Urinary bladder (tissue), 4 donors: ENCODE data around the gene CLDN24. TPM values are rescaled to one million over a fixed set of nuclear protein-coding genes. Genes with fewer than 3 reads are reported as not detected.

ENCODE experiments used
- DNase-seq: peaks from one replicate; pipeline ENCODE4 v3.0.0-alpha.2; 2015; ENCODE audit errors: extremely low spot score
- H3K27ac ChIP-seq: one replicate; pipeline ENCODE4 v1.5.1; 2013; ENCODE audit warnings: low read depth, mild to moderate bottlenecking, moderate library complexity
- H3K36me3 ChIP-seq: one replicate; pipeline ENCODE4 v1.6.1; 2013; ENCODE audit warnings: mild to moderate bottlenecking, moderate library complexity; ENCODE audit not compliant: insufficient read depth
- H3K4me1 ChIP-seq: one replicate; pipeline ENCODE4 v1.6.1; 2013; ENCODE audit warnings: mild to moderate bottlenecking, moderate library complexity; ENCODE audit not compliant: insufficient read depth
- H3K4me3 ChIP-seq: one replicate; pipeline ENCODE4 v1.5.1; 2013; ENCODE audit warnings: low read depth, low read length
- WGBS: extraction: QIAGEN DNeasy Blood & Tissue Kit; methylation state at CpG from one replicate; pipeline ENCODE4 v1.1.7; 2013; 5-methylcytosine and 5-hydroxymethylcytosine counted together
- polyA plus RNA-seq: library from polyadenylated mRNA; stranded (reverse); fragments of 200-250 nt; gene quantifications from one replicate; pipeline ENCODE4 v1.2.3, GENCODE V29; 2013
- total RNA-seq: library from RNA; depleted of rRNA; stranded (reverse); fragments of >200 nt; gene quantifications from one replicate; pipeline ENCODE4 v1.2.3, GENCODE V29; 2014
- donor health status: healthy with polysubstance abuse.
- donor health status: healthy.

Gene CLDN24
- total and polyA plus RNA-seq, 2 donors, result not detected

GRCh38 chr4:183323295-183323694 lies 1.1 kb upstream of the CLDN24 start:
- WGBS, result 93% methylated on average over 6 of the region's 6 CpGs
- H3K36me3 ChIP-seq, result peaks cover 3% of the 10 kb centered on the region
- DNase-seq, result no peak

DNA sequence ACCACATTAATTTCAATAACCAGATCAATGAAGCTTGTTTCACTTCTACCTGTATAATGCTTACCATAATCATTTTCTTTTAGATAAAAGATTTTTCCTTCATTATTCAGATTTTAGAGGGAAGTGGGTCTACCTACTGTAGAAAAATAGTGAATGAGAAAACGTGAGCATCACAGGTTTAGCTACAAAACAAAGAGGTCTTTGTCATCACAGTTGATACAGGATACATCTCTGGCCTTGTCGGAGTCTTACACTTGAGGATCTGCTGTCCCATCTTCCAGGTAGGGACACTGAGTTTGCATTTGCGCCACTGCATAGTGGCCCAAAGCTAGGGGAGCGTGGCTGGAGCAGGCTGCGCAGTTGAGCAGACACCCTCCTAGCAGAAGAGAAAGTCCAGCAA lies 710 bp downstream of the CLDN24 start:
- H3K4me3 ChIP-seq, result no peak overlapping the region
- no peaks in the 10 kb centered on the region for H3K4me1 ChIP-seq
- DNase-seq, result no peak
- no peak overlapping the region for H3K27ac ChIP-seq
- 93% methylated on average over 5 of the region's 5 CpGs for WGBS
- peaks cover 3% of the 10 kb centered on the region for H3K36me3 ChIP-seq

More at GRCh38 chr4:183323295-183323694, 1.1 kb upstream of the CLDN24 start:
- Histone ChIP-seq H3K4me1 (no peaks in the 10 kb centered on the region), H3K4me3 (no peak overlapping the region), H3K27ac (no peak overlapping the region)

- 75% methylated on average over 2 of the region's 2 CpGs for WGBS
- Histone ChIP-seq H3K4me1 (no peaks in the 10 kb centered on the region), H3K36me3 (peaks cover 3% of the 10 kb centered on the region), H3K27ac (no peak overlapping the region), H3K4me3 (no peak overlapping the region)
- DNase-seq, result no peak
Measured at GRCh38 chr4:183321079-183321478, 1.1 kb downstream of the CLDN24 start.

- Histone ChIP-seq H3K27ac (no peak within 1 kb of the TSS), H3K4me1 (no peaks in the 10 kb centered on the region), H3K36me3 (peaks cover 3% of the 10 kb centered on the region), H3K4me3 (no peak within 1 kb of the TSS)
- DNase-seq, result no peak
- WGBS, result 73% methylated on average over 6 of the region's 6 CpGs
Measured at GRCh38 chr4:183320211-183321059, 1.8 kb downstream of the CLDN24 start, which contains the start of gene CLDN22. Gene CLDN22 (minus strand): TSS chr4:183320276. CDS start chr4:183320218, 58 bp downstream.

- 83% methylated on average over 10 of the region's 10 CpGs for WGBS
- Histone ChIP-seq H3K4me3 (no peak overlapping the region), H3K27ac (no peak overlapping the region), H3K36me3 (peaks cover 3% of the 10 kb centered on the region), H3K4me1 (no peaks in the 10 kb centered on the region)
- DNase-seq, result no peak
Measured at GRCh38 chr4:183318656-183319055, 3.6 kb downstream of the CLDN24 start.

DNA sequence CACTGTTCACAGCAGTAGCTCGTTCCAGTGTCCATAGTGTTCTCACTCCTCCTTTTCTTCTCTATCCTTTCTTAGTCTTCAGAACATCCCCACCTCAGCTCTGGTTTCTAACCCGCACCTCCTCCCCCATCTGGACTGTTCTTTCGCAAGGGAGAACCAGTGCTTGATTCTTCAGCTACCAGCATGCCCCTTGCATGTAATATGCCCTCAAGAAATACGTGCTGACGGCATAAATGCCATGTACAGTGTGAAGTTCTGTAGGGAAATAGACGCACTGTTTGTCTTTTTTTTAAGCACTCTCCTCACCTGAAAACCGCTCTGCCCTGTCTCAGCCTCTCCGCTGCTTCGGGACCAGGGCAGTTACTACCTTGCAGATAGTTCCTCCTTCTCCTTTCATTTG lies 7.4 kb downstream of the CLDN24 start:
- DNase-seq, result no peak
- H3K27ac ChIP-seq, result no peak overlapping the region
- H3K4me1 ChIP-seq, result no peaks in the 10 kb centered on the region
- peaks cover 3% of the 10 kb centered on the region for H3K36me3 ChIP-seq
- no peak overlapping the region for H3K4me3 ChIP-seq
- WGBS, result 90% methylated on average over 9 of the region's 9 CpGs

GRCh38 chr4:183314336-183314735 lies 7.9 kb downstream of the CLDN24 start:
- no peak for DNase-seq
- Histone ChIP-seq H3K4me3 (no peak overlapping the region), H3K36me3 (peaks cover 3% of the 10 kb centered on the region), H3K27ac (no peak overlapping the region), H3K4me1 (no peaks in the 10 kb centered on the region)
- WGBS, result 95% methylated on average over 15 of the region's 15 CpGs

DNA sequence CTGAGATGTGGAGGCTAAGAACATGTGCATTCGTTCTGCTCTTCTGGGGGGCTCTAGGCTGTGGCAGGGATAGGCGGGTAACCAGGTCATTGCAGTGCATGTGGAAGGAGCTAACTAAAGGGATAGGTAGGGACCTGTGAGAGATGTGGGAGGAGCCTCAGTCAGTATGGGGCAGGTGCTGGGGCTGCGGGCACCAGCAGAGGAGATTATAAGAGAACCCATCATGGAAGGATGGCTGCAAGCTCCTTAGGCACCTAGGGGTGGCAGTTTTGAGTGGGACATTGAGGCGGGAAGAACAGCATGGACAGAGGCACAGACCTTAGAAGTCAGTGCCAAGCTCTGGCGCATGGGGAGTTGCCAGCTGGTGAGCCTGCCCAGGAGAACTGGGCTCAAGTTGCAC lies 9.4 kb downstream of the CLDN24 start:
- WGBS, result 97% methylated on average over 5 of the region's 5 CpGs
- no peak overlapping the region for H3K27ac ChIP-seq
- no peak for DNase-seq
- no peak overlapping the region for H3K4me3 ChIP-seq
- H3K36me3 ChIP-seq, result no peaks in the 10 kb centered on the region
- H3K4me1 ChIP-seq, result no peaks in the 10 kb centered on the region

DNA sequence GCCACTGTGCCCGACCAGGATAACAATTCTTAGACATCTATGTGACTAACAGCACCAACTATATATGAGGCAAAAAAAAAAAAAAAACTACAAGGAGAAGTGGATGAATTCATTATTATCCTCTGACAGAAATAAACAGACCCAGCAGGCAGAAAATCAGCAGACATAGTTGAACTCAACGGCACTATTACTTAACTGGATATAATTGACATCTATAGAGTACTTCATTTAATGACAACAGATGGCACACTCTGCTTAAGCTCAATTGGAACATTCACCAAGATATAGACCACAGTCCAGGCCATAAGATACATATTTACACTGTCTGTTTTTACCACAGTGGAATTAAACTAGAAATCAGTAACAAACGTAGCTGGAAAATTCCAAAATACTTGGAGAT lies 15.4 kb downstream of the CLDN24 start:
- DNase-seq, result no peak
- no peaks in the 10 kb centered on the region for H3K36me3 ChIP-seq
- no peaks in the 10 kb centered on the region for H3K4me1 ChIP-seq
- H3K4me3 ChIP-seq, result no peak overlapping the region
- WGBS, result 87% methylated on average over 3 of the region's 3 CpGs
- no peak overlapping the region for H3K27ac ChIP-seq

GRCh38 chr4:183304538-183304937 lies 17.7 kb downstream of the CLDN24 start:
- no peak for DNase-seq
- WGBS, result 96% methylated on average over 2 of the region's 2 CpGs
- H3K4me3 ChIP-seq, result no peak overlapping the region
- H3K4me1 ChIP-seq, result no peaks in the 10 kb centered on the region
- H3K27ac ChIP-seq, result no peak overlapping the region
- H3K36me3 ChIP-seq, result no peaks in the 10 kb centered on the region

- no peak overlapping the region for H3K27ac ChIP-seq
- no peak for DNase-seq
- H3K4me1 ChIP-seq, result no peaks in the 10 kb centered on the region
- WGBS, result 97% methylated on average over 4 of the region's 4 CpGs
- no peaks in the 10 kb centered on the region for H3K36me3 ChIP-seq
- H3K4me3 ChIP-seq, result no peak overlapping the region
Measured at GRCh38 chr4:183304067-183304466, 18.2 kb downstream of the CLDN24 start.

DNA sequence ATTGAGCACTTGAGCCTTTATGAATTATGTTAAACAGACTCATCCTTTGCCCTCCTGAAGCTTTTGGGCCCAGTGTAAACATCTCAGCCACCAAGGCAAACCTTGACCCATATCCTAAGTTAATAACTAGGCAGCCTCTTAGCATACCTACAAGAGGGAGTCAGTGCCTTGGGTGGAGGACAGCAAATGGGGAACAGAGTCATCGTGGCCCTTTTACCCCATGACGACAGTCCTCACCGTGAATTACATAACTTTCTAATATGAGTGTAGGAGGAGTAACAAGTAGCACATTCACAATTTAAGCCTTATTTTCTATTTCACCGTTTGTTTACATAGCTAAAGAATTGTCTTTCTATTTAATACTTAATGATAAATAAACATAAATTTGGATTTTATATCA lies 18.9 kb downstream of the CLDN24 start:
- H3K4me3 ChIP-seq, result no peak overlapping the region
- no peaks in the 10 kb centered on the region for H3K4me1 ChIP-seq
- H3K36me3 ChIP-seq, result no peaks in the 10 kb centered on the region
- 91% methylated on average over 4 of the region's 4 CpGs for WGBS
- no peak overlapping the region for H3K27ac ChIP-seq
- no peak for DNase-seq

DNA sequence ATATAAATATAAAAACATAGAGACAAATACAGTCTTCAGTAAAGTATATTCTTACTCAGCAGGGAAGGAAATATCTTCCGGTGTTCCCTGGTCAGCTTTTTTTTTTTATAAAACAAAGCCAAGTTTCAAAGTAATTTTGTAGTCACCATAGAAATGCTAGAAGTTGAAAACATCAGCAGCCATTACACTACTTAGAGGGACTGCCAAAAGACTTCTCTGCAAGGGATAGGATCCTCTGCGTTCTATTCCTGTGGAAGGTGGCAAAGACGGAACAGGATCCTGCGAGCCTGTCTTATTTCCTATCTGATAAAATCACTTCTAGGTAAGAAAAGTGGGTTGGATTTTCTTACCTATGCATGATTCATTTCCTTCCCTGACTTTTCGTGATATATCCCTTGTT lies 21.6 kb downstream of the CLDN24 start:
- H3K27ac ChIP-seq, result no peak overlapping the region
- no peak overlapping the region for H3K4me3 ChIP-seq
- no peaks in the 10 kb centered on the region for H3K36me3 ChIP-seq
- DNase-seq, result no peak
- no peaks in the 10 kb centered on the region for H3K4me1 ChIP-seq
- 76% methylated on average over 5 of the region's 5 CpGs for WGBS

GRCh38 chr4:183300070-183300469 lies 22.2 kb downstream of the CLDN24 start:
- Histone ChIP-seq H3K36me3 (no peaks in the 10 kb centered on the region), H3K4me3 (no peak overlapping the region), H3K4me1 (no peaks in the 10 kb centered on the region), H3K27ac (no peak overlapping the region)
- no peak for DNase-seq
- 43% methylated on average over 6 of the region's 6 CpGs for WGBS
